Heart left ventricle (tissue), 13 donors: Measurements from ENCODE around the gene ERCC3.

ENCODE experiments used
- POLR2A ChIP-seq, 2 donors: fragments of 450-650 bp; IDR thresholded peaks; one replicate each; pipeline ENCODE4 v1.6.1; 2017; ENCODE audit warnings: antibody characterized with exemption in 2 of 2, mild to moderate bottlenecking in 2 of 2, moderate library complexity in 2 of 2
- TF ChIP-seq, protein P1 (sequence below), 12 donors: fragments of 200-600 bp; sonication (generic) in 4 of 12; IDR thresholded peaks; one replicate each; pipeline versions ENCODE4 v1.5.0 to v1.8.0; 2018 to 2022; ENCODE audit warnings: antibody characterized with exemption in 12 of 12, mild to moderate bottlenecking in 5 of 12
- donor health status: ischemic (EF 13 %, LVEDD 7.1; RV severe dilation, severe dysfunction).
- donor health status: DM: no; HTN: yes; CAD: no.
- donor health status: DM: no; HTN: no; CAD: no.
- donor health status: ischemic (EF 25% LVEDD 6.9; RV normal size, moderate dysfunction).
- donor health status: ischemic (EF 25% LVEDD 5.7; RV mildly dilated, moderate dysfunction).
- donor health status: ischemic (EF 35%, LVEDD 5.7; RV mildly dilated, moderate dysfunction).
- donor health status: nonischemic (EF 11% LVEDD 7.7; RV severe dilation, severe dysfunction).
- donor health status: DM: yes; HTN: yes; CAD: no.
- donor health status: PGD.
- donor health status: ischemic (EF 29% LVEDD 5.4; RV normal size, mild dysfunction).
- donor health status: nonischemic (EF 23%, LVEDD 6.1; RV moderate dilation, normal function).

DNA sequence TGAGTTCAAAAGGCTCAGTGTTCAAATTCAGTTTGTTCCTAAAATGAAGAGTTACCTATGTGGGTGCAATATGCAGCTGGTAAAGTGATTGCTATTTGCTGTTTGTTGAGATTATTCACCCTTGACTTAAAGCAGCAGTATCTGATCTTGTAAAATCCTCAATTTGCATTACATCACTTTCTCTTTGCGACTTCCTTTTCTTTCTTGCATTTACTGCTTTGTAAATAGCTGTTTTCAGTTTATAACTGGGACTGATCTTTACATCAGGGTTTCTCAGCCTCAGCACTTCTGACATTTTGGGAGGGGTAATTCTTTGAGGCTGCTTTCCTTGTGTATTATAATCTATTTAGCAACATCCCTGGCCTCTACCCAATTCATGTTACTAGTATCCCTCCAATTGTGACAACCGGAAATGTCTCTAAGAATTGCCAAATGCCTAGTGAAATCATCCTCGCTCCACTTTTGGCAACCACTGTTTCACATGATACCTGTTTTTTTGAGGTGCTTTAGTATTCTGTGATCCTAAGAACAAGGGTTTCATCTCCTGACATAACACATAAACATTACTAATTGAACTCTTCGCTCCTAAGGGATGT, 12.1 kb upstream of the ERCC3 start:
- TF ChIP-seq, protein P1, sequence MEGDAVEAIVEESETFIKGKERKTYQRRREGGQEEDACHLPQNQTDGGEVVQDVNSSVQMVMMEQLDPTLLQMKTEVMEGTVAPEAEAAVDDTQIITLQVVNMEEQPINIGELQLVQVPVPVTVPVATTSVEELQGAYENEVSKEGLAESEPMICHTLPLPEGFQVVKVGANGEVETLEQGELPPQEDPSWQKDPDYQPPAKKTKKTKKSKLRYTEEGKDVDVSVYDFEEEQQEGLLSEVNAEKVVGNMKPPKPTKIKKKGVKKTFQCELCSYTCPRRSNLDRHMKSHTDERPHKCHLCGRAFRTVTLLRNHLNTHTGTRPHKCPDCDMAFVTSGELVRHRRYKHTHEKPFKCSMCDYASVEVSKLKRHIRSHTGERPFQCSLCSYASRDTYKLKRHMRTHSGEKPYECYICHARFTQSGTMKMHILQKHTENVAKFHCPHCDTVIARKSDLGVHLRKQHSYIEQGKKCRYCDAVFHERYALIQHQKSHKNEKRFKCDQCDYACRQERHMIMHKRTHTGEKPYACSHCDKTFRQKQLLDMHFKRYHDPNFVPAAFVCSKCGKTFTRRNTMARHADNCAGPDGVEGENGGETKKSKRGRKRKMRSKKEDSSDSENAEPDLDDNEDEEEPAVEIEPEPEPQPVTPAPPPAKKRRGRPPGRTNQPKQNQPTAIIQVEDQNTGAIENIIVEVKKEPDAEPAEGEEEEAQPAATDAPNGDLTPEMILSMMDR (IDR thresholded peaks at IDR 0.05): no peak
- TF ChIP-seq POLR2A (IDR thresholded peaks at IDR 0.05): no peak
